C4-2B (cell line): ENCODE measurements around the gene C9orf78.

Source experiments
- H3K27ac ChIP-seq: fragments of 450-650 bp; 2 replicates; pipeline ENCODE4 v1.5.1; 2017
- ZFX ChIP-seq: fragments of 450-650 bp; IDR thresholded peaks from 2 replicates; pipeline ENCODE4 v1.6.1; 2017
- TF ChIP-seq, protein P1 (sequence below): fragments of 450-650 bp; conservative IDR thresholded peaks from 2 replicates; pipeline ENCODE4 v1.5.1; 2017; ENCODE audit warnings: mild to moderate bottlenecking

C9orf78 gene

DNA sequence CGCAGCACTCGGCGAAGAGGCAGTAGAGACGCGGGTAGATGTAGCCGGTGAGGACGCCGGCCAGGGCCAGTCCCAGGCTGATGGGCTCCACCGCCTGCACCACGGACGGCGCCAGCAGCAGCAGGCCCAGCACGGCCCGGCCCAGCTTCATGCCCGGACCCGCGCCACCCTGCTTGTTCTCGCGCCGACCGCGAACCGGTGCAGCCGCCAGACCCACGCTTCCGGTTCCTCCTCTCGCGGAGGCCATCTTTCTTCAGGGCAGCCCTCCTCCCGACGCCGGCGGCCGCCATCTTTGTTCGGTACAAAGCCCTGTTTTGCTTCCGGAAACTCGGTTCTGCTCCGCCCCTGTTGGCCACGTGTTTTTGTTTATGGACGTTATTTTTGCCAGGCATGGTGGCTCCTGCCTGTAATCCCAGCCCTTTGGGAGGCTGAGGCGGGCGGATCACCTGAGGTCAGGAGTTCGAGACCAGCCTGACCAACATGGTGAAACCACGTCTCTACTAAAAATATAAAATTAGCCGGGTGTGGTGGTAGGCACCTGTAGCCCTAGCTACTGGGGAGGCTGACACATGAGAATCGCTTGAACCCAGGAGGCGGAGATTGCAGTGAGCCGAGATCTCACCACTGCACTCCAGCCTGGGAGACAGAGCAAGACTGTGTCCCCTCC lies 11.0 kb downstream of the C9orf78 start, which contains the start of gene TOR1A:
Gene TOR1A, minus strand, starts transcription at position 202 of the 667 bp plus-strand sequence. Its CDS starts 51 bp downstream, at position 151.
- peak within 1 kb of the TSS; percentile 75 for H3K27ac ChIP-seq
- TF ChIP-seq, protein P1, sequence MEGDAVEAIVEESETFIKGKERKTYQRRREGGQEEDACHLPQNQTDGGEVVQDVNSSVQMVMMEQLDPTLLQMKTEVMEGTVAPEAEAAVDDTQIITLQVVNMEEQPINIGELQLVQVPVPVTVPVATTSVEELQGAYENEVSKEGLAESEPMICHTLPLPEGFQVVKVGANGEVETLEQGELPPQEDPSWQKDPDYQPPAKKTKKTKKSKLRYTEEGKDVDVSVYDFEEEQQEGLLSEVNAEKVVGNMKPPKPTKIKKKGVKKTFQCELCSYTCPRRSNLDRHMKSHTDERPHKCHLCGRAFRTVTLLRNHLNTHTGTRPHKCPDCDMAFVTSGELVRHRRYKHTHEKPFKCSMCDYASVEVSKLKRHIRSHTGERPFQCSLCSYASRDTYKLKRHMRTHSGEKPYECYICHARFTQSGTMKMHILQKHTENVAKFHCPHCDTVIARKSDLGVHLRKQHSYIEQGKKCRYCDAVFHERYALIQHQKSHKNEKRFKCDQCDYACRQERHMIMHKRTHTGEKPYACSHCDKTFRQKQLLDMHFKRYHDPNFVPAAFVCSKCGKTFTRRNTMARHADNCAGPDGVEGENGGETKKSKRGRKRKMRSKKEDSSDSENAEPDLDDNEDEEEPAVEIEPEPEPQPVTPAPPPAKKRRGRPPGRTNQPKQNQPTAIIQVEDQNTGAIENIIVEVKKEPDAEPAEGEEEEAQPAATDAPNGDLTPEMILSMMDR, result no peak
- peak; percentile 81; the same call in 1 of the 2 replicates for TF ChIP-seq ZFX

DNA sequence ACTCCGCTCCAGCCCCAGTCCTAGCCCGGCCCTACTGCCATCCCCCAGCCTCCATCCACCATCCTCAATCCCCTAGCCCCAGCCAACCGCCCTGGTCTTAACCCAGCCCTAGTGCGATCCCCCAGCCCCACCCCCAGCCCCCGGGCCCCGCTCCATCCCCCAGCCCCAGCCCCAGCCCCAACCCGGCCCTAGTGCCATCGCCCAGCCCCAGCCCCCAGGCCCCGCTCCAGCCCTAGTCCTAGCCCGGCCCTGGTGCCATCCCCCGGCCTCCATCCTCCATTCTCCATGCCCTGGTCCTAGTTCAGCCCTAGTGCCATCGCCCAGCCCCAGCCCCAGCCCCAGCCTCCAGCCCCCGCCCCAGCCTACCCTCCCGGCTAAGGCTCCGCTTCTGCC lies 11.5 kb downstream of the C9orf78 start:
- H3K27ac ChIP-seq, result peak overlapping the region; percentile 75
- TF ChIP-seq ZFX, result no peak
- TF ChIP-seq, protein P1, result no peak

DNA sequence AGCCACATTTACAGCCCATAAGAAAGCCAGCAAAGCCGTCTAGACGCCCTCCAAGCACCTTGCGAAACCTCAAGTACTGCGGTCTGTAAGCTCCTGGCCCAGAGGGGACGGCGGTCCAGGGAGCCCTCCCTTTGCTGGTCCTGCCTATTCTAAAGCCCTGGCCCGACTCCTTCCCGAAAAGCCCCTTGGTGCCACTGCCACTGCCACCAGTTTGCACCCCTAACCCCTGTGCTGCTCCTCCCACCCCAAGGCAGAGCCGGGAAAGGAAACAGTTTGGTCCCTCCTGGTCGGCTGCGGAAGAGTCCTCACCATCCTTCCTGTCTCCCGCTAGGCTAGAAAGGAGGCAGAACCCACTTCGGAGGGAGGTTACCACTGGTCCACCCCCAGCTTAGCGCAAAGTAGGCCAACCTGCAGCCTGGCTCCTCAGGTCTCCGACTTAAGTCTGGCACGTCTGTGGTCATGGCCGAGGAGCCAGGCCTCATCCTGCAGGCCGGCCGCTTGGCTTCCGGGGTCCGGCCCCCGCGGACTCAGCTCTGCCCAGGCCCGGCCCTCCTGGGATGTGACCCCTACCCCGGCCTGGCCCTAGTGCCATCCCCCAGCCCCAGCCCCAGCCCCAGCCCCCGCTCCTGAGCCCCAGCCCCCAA lies 12.1 kb downstream of the C9orf78 start:
- H3K27ac ChIP-seq, result peak overlapping the region; percentile 75
- TF ChIP-seq, protein P1, result no peak
- no peak for TF ChIP-seq ZFX

DNA sequence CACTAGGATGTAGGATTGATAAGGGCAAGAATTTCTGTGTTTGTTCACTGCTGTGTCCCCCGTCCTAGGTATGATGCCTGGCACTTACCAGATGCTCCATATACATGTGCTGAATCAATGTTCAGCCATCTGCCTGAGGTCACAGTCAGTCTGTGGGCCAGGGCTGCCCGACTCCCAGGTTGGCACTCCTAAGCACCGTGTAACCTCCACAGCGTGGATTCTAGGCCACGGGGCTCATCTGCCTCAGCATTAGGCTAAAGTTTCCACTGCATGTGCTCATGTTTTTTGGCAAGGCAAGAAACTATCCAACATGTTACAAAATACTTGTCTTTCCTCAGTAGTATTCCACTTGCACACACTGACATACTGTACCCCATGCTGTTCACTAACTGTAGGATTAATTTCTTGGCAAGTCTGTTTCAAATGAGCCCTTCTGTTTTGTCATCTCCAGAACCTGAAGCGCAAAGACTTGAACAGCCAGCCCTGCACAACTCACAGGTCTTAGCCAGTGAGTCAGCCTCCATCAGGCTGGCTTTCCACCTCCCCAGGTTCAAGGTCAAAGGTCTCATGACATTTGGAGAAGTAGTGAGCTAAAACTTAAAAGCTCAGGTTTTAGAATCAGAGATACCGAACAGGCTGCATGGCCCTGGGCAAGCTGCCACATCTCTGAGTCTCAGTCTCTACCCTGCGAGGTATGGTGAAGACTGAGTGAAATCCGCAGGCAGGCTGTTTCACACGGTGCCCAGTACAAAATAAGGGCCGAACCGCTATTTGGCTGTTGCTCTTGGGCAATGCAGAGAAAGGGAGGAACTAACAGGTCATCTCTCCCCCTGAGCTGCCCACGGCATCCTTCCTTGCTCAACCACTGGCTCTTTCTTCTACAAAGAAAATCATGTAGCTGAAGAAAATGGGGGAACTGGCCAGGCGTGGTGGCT lies 18.3 kb downstream of the C9orf78 start:
- TF ChIP-seq, protein P1, result no peak
- no peak for TF ChIP-seq ZFX

DNA sequence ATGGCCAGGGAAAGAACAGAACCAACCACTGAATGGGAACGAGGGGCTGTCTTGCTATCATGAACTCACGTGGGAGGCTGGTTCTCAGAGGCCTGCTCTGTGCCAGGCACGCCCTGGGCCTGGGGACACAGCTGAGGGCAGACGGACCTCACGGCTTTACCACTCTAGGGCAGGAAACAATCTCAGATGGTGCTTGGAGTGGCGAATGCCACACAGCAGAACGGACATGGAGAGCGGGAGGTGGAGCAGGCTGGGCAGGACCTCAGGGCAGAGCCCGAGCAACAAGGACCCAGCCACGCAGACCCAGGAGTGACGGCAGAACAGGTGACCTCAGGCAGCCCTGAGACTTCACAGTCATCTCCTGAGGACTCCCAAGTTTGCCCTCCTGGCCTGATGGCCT lies 19.8 kb downstream of the C9orf78 start:
- H3K27ac ChIP-seq, result no peak overlapping the region
- TF ChIP-seq ZFX, result no peak
- TF ChIP-seq, protein P1, result no peak

More for the DNA sequence above, 18.3 kb downstream of the C9orf78 start:
- no peak overlapping the region for H3K27ac ChIP-seq

DNA sequence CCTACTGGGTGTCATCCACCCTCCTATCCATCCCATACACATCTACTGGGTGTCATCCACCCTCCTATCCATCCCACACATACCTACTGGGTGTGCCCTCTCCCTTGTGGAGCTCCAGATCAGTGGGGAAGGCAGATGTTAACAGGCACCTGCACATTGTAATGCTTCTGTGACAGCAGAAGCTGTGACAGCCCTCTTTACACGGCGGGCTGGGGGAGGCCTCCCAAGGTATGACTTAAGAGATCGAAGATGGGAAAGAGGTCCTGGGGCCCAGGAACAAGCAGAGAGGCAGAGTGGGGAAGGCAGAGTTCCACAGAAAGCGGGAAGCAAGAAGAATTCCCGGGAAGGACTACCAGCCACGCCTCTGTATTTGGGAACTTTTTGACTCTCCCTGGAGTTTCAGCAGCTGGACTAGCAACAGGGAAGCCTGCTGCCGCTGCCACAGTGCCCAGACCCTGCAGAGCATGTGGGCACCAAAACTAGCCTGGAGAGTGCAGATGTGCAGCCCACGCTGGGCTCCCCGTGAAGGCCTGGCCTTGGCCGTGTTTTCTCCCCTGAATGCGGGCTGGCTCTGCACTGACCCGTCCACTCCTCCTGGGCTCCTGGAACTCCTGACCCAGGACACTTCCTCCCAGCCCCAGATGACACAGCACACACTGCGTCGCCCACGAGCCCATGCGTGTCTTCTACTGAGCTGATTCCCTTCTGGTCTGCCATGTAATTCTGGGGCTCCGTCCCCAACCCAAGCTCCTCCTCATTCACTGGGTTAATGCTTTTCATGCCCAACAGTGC lies 20.4 kb downstream of the C9orf78 start:
- no peak overlapping the region for H3K27ac ChIP-seq
- TF ChIP-seq, protein P1, result no peak
- TF ChIP-seq ZFX, result no peak
